Measurements from ENCODE around the gene ZBTB12. TPM values are rescaled to one million over a fixed set of nuclear protein-coding genes. Genes with fewer than 3 reads are reported as not detected.

ZBTB12 gene
- total and polyA plus RNA-seq, 9 of the 15 experiments (the other 6 are each of a cell fraction or from before 2014, with no cell fraction given), result 0.03 to 12.4 (median 5.8) TPM; not detected in 1

DNA sequence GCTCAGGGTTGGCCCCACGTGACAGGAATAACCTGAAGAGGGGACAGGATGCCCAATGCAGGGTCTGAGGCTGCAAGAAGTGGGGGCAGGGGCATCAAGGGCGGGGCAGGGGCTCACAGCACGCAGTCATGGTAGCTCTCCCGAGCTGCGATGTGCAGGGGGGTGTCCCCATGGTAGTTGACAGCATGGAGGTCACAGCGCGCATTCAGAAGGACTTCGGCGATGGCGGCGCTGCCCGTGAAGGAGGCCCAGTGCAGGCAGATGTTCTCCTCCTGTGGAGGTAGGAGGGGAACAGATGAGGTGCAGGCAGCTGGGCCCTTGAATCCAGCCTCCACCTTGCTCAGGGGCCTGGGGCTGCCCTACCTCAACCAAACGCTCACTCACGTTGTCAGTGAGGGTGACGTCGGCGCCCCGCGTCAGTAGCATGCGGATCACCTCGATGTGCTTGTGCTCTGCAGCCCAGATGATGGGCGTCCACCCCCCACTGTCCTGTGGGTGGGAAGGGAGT, 17.3 kb downstream of the ZBTB12 start:
- POLR2A ChIA-PET, result interaction anchor here (0.6 to 1.6 kb wide), 5 partner anchors 9 to 17 kb away, joined by 3 to 8 read pairs (median 4); no protein-coding TSS in a partner anchor
- H3K36me3 ChIP-seq (ENCODE audit: control insufficient read depth, insufficient read depth, low read length), result peaks cover 94% of the 10 kb centered on the region; the same call in 2 of the 3 replicates
- H4K20me1 ChIP-seq (replicated peaks; ENCODE audit: control insufficient read depth, insufficient read depth, low read length), result no peaks in the 10 kb centered on the region
- intact Hi-C loops (cut with micrococcal nuclease) (no loop called here), in situ Hi-C loops (cut with MboI) (no loop called here)
- H3K27me3 ChIP-seq (ENCODE audit: control insufficient read depth in 2 of 2, insufficient read depth in 2 of 2, low read length in 2 of 2), result no peaks in the 10 kb centered on the region
- no peak for DNase-seq (ENCODE audit: extremely low read depth in 1 of 4, low spot score in 3 of 4)
- ATAC-seq, result no peak
- H3K9me1 ChIP-seq (ENCODE audit: control insufficient read depth, insufficient read depth, low read length), result no peaks in the 10 kb centered on the region
- peaks cover 0 to 33% of the 10 kb centered on the region in 2 experiments; a peak in 1 of 5 replicates for H3K4me1 ChIP-seq (replicated peaks in 1 of 2; ENCODE audit: control insufficient read depth in 2 of 2, insufficient read depth in 2 of 2, low read length in 2 of 2)
- 89% methylated on average over 18 of the region's 22 CpGs for WGBS (ENCODE audit: insufficient coverage, low coverage, missing lambda C conversion rate)
- H3K9me3 ChIP-seq (replicated peaks; ENCODE audit: control insufficient read depth, insufficient read depth, low read depth, low read length), result no peaks in the 10 kb centered on the region
- H3K4me3 ChIP-seq, result no peak overlapping the region
- no TSS peak for BruUV-seq (replicated peaks)
- H3K4me2 ChIP-seq (ENCODE audit: insufficient read depth, low read length), result no peak overlapping the region
- CTCF ChIA-PET (ENCODE audit: low intra/inter-chr PET ratio), result no interaction called here
- H3K79me2 ChIP-seq (ENCODE audit: control insufficient read depth, insufficient read depth, low read length), result no peaks in the 10 kb centered on the region
- no peak overlapping the region for H3K9ac ChIP-seq (ENCODE audit: insufficient read depth in 1 of 2, low read depth in 2 of 2, low read length in 2 of 2)
- no peak overlapping the region for H2AFZ ChIP-seq (ENCODE audit: low read depth, low read length)
- FAIRE-seq, result no peak
- no peak overlapping the region for H3K27ac ChIP-seq (ENCODE audit: extremely low read depth, low read depth, low read length)
- TF ChIP-seq EP400 (IDR thresholded peaks at IDR 0.05) (no peak), ETV6 (IDR thresholded peaks at IDR 0.05; ENCODE audit: borderline replicate concordance in 1 of 2, low read depth in 2 of 2, low read length in 1 of 2) (no peak), ETV6 (CRISPR knock-in tag; IDR thresholded peaks at IDR 0.05; ENCODE audit: borderline replicate concordance) (no peak), XRCC5 (IDR thresholded peaks at IDR 0.05; ENCODE audit: low read depth, low read length) (no peak), EHMT2 (IDR thresholded peaks at IDR 0.05) (no peak), NFXL1 (CRISPR knock-in tag; IDR thresholded peaks at IDR 0.05) (no peak), TSC22D4 (tag; IDR thresholded peaks at IDR 0.05) (no peak), GTF2A2 (tag; IDR thresholded peaks at IDR 0.05) (no peak), TCF7 (IDR thresholded peaks at IDR 0.05; ENCODE audit: borderline replicate concordance) (no peak)
- TF ChIP-seq, protein P1, sequence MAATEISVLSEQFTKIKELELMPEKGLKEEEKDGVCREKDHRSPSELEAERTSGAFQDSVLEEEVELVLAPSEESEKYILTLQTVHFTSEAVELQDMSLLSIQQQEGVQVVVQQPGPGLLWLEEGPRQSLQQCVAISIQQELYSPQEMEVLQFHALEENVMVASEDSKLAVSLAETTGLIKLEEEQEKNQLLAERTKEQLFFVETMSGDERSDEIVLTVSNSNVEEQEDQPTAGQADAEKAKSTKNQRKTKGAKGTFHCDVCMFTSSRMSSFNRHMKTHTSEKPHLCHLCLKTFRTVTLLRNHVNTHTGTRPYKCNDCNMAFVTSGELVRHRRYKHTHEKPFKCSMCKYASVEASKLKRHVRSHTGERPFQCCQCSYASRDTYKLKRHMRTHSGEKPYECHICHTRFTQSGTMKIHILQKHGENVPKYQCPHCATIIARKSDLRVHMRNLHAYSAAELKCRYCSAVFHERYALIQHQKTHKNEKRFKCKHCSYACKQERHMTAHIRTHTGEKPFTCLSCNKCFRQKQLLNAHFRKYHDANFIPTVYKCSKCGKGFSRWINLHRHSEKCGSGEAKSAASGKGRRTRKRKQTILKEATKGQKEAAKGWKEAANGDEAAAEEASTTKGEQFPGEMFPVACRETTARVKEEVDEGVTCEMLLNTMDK (IDR thresholded peaks at IDR 0.05; ENCODE audit: borderline replicate concordance, insufficient read depth, low read depth, low read length, poor library complexity, severe bottlenecking), result no peak
